HEK293 (cell line): ENCODE measurements around the gene KCTD17.

Source experiments
- CTCF ChIA-PET: fragments of 350-600 bp; formaldehyde crosslinking; extraction: SDS; loops from one replicate; lab custom pipeline; 2021; ENCODE audit warnings: antibody characterized with exemption; lab: Yijun Ruan, JAX
- POLR2A ChIA-PET: fragments of 300-600 bp; formaldehyde crosslinking; extraction: SDS; loops from one replicate; lab custom pipeline; 2020; ENCODE audit warnings: antibody characterized with exemption, inconsistent platforms; lab: Yijun Ruan, JAX
- H3K27ac ChIP-seq: fragments of 200-500 bp; sonication (Bioruptor generic); 2 replicates; pipeline ENCODE4 v1.5.1; 2014; ENCODE audit warnings: low read depth, low read length, control low read depth, inconsistent platforms; ENCODE audit errors: extremely low read depth
- H3K36me3 ChIP-seq, 2 experiments: fragments of 200-500 bp in 1 of 2; sonication (Bioruptor generic) in 1 of 2; 1 replicate in 1 of 2; 2 replicates in 1 of 2; pipeline ENCODE4 v1.5.1; 2014 to 2017; ENCODE audit warnings: inconsistent platforms in 2 of 2, low read length in 2 of 2; ENCODE audit not compliant: control insufficient read depth in 2 of 2, insufficient read depth in 1 of 2
- H3K4me1 ChIP-seq: fragments of 200-500 bp; sonication (Bioruptor generic); 2 replicates; pipeline ENCODE4 v1.5.1; 2014; ENCODE audit warnings: mild to moderate bottlenecking, low read length, inconsistent platforms; ENCODE audit not compliant: control insufficient read depth, insufficient read depth
- H3K4me3 ChIP-seq: 2 replicates; pipeline ENCODE4 v1.5.1; 2011; ENCODE audit warnings: low read depth, mild to moderate bottlenecking, control low read depth, low read length, moderate library complexity
- H3K9me3 ChIP-seq: fragments of 200-500 bp; sonication (Bioruptor generic); 2 replicates; pipeline ENCODE4 v1.5.1; 2014; ENCODE audit warnings: low read depth, low read length, inconsistent platforms; ENCODE audit not compliant: control insufficient read depth, insufficient read depth
- KLF8 ChIP-seq: fragments of 450-650 bp; formaldehyde crosslinking; IDR thresholded peaks from 2 replicates; pipeline ENCODE4 v1.5.1; 2016; ENCODE audit warnings: missing biosample characterization, missing genetic modification characterization
- MEIS1 ChIP-seq: sonication (generic); formaldehyde crosslinking; IDR thresholded peaks from 2 replicates; pipeline ENCODE4 v1.8.1; 2022; ENCODE audit warnings: missing genetic modification reagents, mild to moderate bottlenecking, borderline replicate concordance
- SP2 ChIP-seq: fragments of 450-650 bp; formaldehyde crosslinking; IDR thresholded peaks from 2 replicates; pipeline ENCODE4 v1.5.1; 2016; ENCODE audit warnings: missing biosample characterization, missing genetic modification characterization
- SP3 ChIP-seq: fragments of 450-650 bp; formaldehyde crosslinking; IDR thresholded peaks from 2 replicates; pipeline ENCODE4 v1.5.1; 2016; ENCODE audit warnings: missing biosample characterization, missing genetic modification characterization
- WT1 ChIP-seq: fragments of 450-650 bp; formaldehyde crosslinking; IDR thresholded peaks from 2 replicates; pipeline ENCODE4 v1.5.1; 2016; ENCODE audit warnings: missing biosample characterization, missing genetic modification characterization
- ZBTB11 ChIP-seq: fragments of 450-650 bp; formaldehyde crosslinking; conservative IDR thresholded peaks from 2 replicates; pipeline ENCODE4 v1.5.1; 2016; ENCODE audit warnings: low read depth, missing biosample characterization, missing genetic modification characterization
- ZBTB44 ChIP-seq: fragments of 450-650 bp; IDR thresholded peaks from 2 replicates; pipeline ENCODE4 v1.5.1; 2018; ENCODE audit warnings: missing biosample characterization, mild to moderate bottlenecking, missing genetic modification characterization
- ZBTB6 ChIP-seq: fragments of 450-650 bp; formaldehyde crosslinking; IDR thresholded peaks from 2 replicates; pipeline ENCODE4 v1.5.1; 2017; ENCODE audit warnings: missing biosample characterization, missing genetic modification characterization
- ZNF23 ChIP-seq: fragments of 450-650 bp; formaldehyde crosslinking; IDR thresholded peaks from 2 replicates; pipeline ENCODE4 v1.5.1; 2016; ENCODE audit warnings: missing biosample characterization, missing genetic modification characterization, borderline replicate concordance
- ZNF48 ChIP-seq: fragments of 450-650 bp; formaldehyde crosslinking; IDR thresholded peaks from 2 replicates; pipeline ENCODE4 v1.5.1; 2016; ENCODE audit warnings: missing biosample characterization, missing genetic modification characterization
- ZNF571 ChIP-seq: fragments of 450-650 bp; formaldehyde crosslinking; IDR thresholded peaks from 2 replicates; pipeline ENCODE4 v1.5.0; 2017; ENCODE audit warnings: missing biosample characterization, missing genetic modification characterization
- ZNF645 ChIP-seq: fragments of 450-650 bp; formaldehyde crosslinking; IDR thresholded peaks from 2 replicates; pipeline ENCODE4; 2016; ENCODE audit warnings: missing biosample characterization, missing genetic modification characterization
- ZNF704 ChIP-seq: fragments of 450-650 bp; formaldehyde crosslinking; IDR thresholded peaks from 2 replicates; pipeline ENCODE4 v1.5.1; 2016; ENCODE audit warnings: missing biosample characterization, missing genetic modification characterization
- ZNF747 ChIP-seq: fragments of 450-650 bp; formaldehyde crosslinking; IDR thresholded peaks from 2 replicates; pipeline ENCODE4 v1.5.1; 2016; ENCODE audit warnings: missing biosample characterization, missing genetic modification characterization
- ZNF777 ChIP-seq: fragments of 450-650 bp; formaldehyde crosslinking; IDR thresholded peaks from 2 replicates; pipeline ENCODE4 v1.5.1; 2017; ENCODE audit warnings: missing biosample characterization, missing genetic modification characterization, borderline replicate concordance
- ZXDB ChIP-seq: fragments of 450-650 bp; formaldehyde crosslinking; IDR thresholded peaks from 2 replicates; pipeline ENCODE4 v1.5.1; 2016; ENCODE audit warnings: missing biosample characterization, missing genetic modification characterization

KCTD17 gene

GRCh38 chr22:37021710-37022482, 29.6 kb upstream of the KCTD17 start (continued):
- peak; percentile 91 for TF ChIP-seq ZBTB11 (tag by site-specific recombination)

- ChIA-PET CTCF (interaction anchor here (0.7 to 4.3 kb wide), 12 partner anchors 9 to 130 kb away, joined by 3 to 39 read pairs (median 5); no protein-coding TSS in a partner anchor), POLR2A (no interaction called here)
- no peak overlapping the region for H3K27ac ChIP-seq
- H3K36me3 ChIP-seq: peaks cover 15 to 49% of the 10 kb centered on the region in 2 experiments
- TF ChIP-seq ZNF48 (tag by site-specific recombination): no peak
- no peaks in the 10 kb centered on the region for H3K9me3 ChIP-seq
- H3K4me1 ChIP-seq: no peaks in the 10 kb centered on the region
- H3K4me3 ChIP-seq: no peak overlapping the region
These were observed 28.8 kb upstream of the KCTD17 start for GRCh38 chr22:37022483-37023337.

- CTCF ChIA-PET: interaction anchor here (0.6 to 1.3 kb wide), 5 partner anchors 8 to 176 kb away, joined by 3 to 9 read pairs (median 3); no protein-coding TSS in a partner anchor
- Histone ChIP-seq H3K36me3 (peaks cover 15 to 50% of the 10 kb centered on the region in 2 experiments), H3K9me3 (no peaks in the 10 kb centered on the region), H3K4me3 (no peak overlapping the region), H3K4me1 (no peaks in the 10 kb centered on the region), H3K27ac (no peak overlapping the region)
- POLR2A ChIA-PET: no interaction called here
- TF ChIP-seq ZNF777 (tag by site-specific recombination) (no peak), WT1 (tag by site-specific recombination) (no peak), ZNF571 (no peak), ZXDB (tag by site-specific recombination) (no peak), ZBTB11 (tag by site-specific recombination) (no peak), ZBTB6 (tag by site-specific recombination) (no peak), SP3 (tag by site-specific recombination) (no peak), ZNF747 (no peak), KLF8 (tag by site-specific recombination) (no peak), MEIS1 (CRISPR knock-in tag) (no peak), SP2 (tag by site-specific recombination) (no peak), ZNF704 (no peak), ZNF23 (tag by site-specific recombination) (no peak), ZNF645 (tag by site-specific recombination) (no peak), ZBTB44 (tag by site-specific recombination) (no peak)
These were observed 27.7 kb upstream of the KCTD17 start for GRCh38 chr22:37023743-37024338.
